HepG2 (cell line): ENCODE measurements around the gene ANTKMT. TPM values are rescaled to one million over a fixed set of nuclear protein-coding genes. Genes with fewer than 3 reads are reported as not detected.

ENCODE experiments used
- BORCS8-MEF2B ChIP-seq: sonication (generic); formaldehyde crosslinking; IDR thresholded peaks from 2 replicates; pipeline ENCODE4 v1.8.0; 2022; ENCODE audit warnings: mild to moderate bottlenecking, missing genetic modification reagents
- DPF2 ChIP-seq: sonication (generic); formaldehyde crosslinking; IDR thresholded peaks from 2 replicates; pipeline ENCODE4 v1.4.0; 2020; ENCODE audit warnings: mild to moderate bottlenecking, low read depth, missing genetic modification reagents, borderline replicate concordance
- ETV5 ChIP-seq: IDR thresholded peaks from 2 replicates; pipeline ENCODE4 v1.6.1; 2018; ENCODE audit warnings: missing biosample characterization, missing genetic modification reagents, inconsistent platforms, borderline replicate concordance
- FOXP1 ChIP-seq, 2 experiments: fragments of 450-650 bp in 1 of 2; IDR thresholded peaks; 2 replicates each; pipeline ENCODE4 v1.6.1; 2017 to 2018; ENCODE audit warnings: antibody characterized with exemption in 1 of 2
- MED1 ChIP-seq: sonication (generic); formaldehyde crosslinking; IDR thresholded peaks from 2 replicates; pipeline ENCODE4 v1.4.0; 2020; ENCODE audit warnings: missing genetic modification reagents
- TBP ChIP-seq: sonication (generic); formaldehyde crosslinking; IDR thresholded peaks from 2 replicates; pipeline ENCODE4 v1.5.0; 2020; ENCODE audit warnings: missing genetic modification reagents
- ZBTB38 ChIP-seq: sonication (generic); formaldehyde crosslinking; IDR thresholded peaks from 2 replicates; pipeline ENCODE4 v1.5.1; 2020; ENCODE audit warnings: mild to moderate bottlenecking, missing genetic modification reagents
- ZNF30 ChIP-seq: sonication (generic); formaldehyde crosslinking; IDR thresholded peaks from 2 replicates; pipeline ENCODE4 v1.5.0; 2020; ENCODE audit warnings: mild to moderate bottlenecking, missing genetic modification reagents
- ZNF331 ChIP-seq: sonication (generic); formaldehyde crosslinking; IDR thresholded peaks from 2 replicates; pipeline ENCODE4 v1.4.0; 2020; ENCODE audit warnings: missing genetic modification reagents
- ZNF562 ChIP-seq: sonication (generic); formaldehyde crosslinking; IDR thresholded peaks from 2 replicates; pipeline ENCODE4 v1.8.0; 2022; ENCODE audit warnings: missing genetic modification reagents, borderline replicate concordance
- ZNF569 ChIP-seq: sonication (generic); formaldehyde crosslinking; IDR thresholded peaks from 2 replicates; pipeline ENCODE4 v1.5.0; 2020; ENCODE audit warnings: mild to moderate bottlenecking, missing genetic modification reagents, moderate library complexity, borderline replicate concordance
- ZNF646 ChIP-seq: sonication (generic); formaldehyde crosslinking; IDR thresholded peaks from 2 replicates; pipeline ENCODE4 v1.9.0; 2021; ENCODE audit warnings: mild to moderate bottlenecking, missing genetic modification reagents
- ZNF709 ChIP-seq: sonication (generic); formaldehyde crosslinking; IDR thresholded peaks from 2 replicates; pipeline ENCODE4 v1.5.0; 2020; ENCODE audit warnings: mild to moderate bottlenecking, missing genetic modification reagents
- ZNF879 ChIP-seq: sonication (generic); formaldehyde crosslinking; IDR thresholded peaks from 2 replicates; pipeline ENCODE4 v1.8.1; 2023; ENCODE audit warnings: missing genetic modification reagents
- polyA plus RNA-seq, 8 experiments: library from polyadenylated mRNA; depleted of rRNA in 3 of 8; stranded (reverse) in 7 of 8; unstranded in 1 of 8; fragments of >200 nt; fragmentation: Illumina TruSeq in 4 of 8; extraction: Trizol in 4 of 8; gene quantifications; 2 replicates each; pipeline versions ENCODE4 v1.2.1 to v1.2.3, GENCODE V29; 2011 to 2016; ENCODE audit warnings: low read depth in 4 of 8, missing spikeins in 1 of 8, mixed read lengths in 1 of 8; ENCODE audit not compliant: insufficient read depth in 1 of 8
- total RNA-seq, 5 experiments: library from RNA; depleted of rRNA; stranded (reverse); fragments of >200 nt; fragmentation: Illumina TruSeq; extraction: Trizol; gene quantifications; 2 replicates each; pipeline ENCODE4 v1.2.3, GENCODE V29; 2016; ENCODE audit warnings: low read depth in 1 of 5
- TF ChIP-seq, protein P1 (sequence below): sonication (generic); formaldehyde crosslinking; IDR thresholded peaks from 2 replicates; pipeline ENCODE4 v1.4.0; 2020; ENCODE audit warnings: missing genetic modification reagents, mild to moderate bottlenecking, borderline replicate concordance
- TF ChIP-seq, protein P2 (sequence below): sonication (generic); formaldehyde crosslinking; IDR thresholded peaks from 2 replicates; pipeline ENCODE4 v1.9.0; 2021; ENCODE audit warnings: missing genetic modification reagents, mild to moderate bottlenecking, borderline replicate concordance
- TF ChIP-seq, protein P3 (sequence below): IDR thresholded peaks from 2 replicates; pipeline ENCODE4 v1.6.1; 2016; ENCODE audit warnings: mild to moderate bottlenecking
- TF ChIP-seq, protein P4 (sequence below): sonication (generic); formaldehyde crosslinking; IDR thresholded peaks from 2 replicates; pipeline ENCODE4 v1.8.0; 2022; ENCODE audit warnings: mild to moderate bottlenecking, missing genetic modification reagents, moderate library complexity

ANTKMT gene
- total and polyA plus RNA-seq, 2 of the 13 experiments (the other 11 are each of a cell fraction or from before 2014, with no cell fraction given), result 7.5 to 47.8 TPM

DNA sequence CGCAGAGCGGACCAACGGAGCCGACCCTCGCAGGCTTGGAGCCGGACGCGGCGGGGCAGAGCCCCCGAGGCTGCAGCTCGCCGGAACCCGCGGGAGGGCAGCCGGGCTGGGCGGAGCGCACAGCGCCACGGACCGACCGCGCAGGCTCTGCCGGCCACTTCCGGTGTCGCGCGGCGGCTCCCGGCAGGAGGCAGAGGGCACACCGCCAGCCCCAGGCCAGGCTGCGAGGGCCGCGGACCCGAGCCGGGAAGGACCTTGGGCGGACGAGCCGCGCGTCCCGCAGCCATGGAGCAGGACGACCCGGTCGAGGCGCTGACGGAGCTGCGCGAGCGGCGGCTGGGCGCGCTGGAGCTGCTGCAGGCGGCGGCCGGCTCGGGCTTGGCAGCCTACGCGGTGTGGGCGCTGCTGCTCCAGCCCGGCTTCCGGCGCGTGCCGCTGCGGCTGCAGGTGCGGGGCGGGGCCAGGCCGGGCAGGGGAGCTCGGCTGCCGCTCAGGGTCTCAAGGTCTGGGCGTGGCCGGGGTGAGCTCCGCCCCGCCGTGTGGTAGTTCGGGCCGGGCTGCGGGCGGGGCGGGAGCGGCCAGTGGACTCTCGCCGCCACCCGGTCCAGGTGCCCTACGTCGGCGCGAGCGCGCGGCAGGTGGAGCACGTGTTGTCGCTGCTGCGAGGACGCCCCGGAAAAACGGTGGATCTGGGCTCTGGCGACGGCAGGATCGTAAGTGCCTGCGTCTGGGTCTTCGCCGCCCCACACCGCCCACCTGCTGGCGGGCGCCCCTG is at the start of gene ANTKMT (continued):
- TF ChIP-seq, protein P1, sequence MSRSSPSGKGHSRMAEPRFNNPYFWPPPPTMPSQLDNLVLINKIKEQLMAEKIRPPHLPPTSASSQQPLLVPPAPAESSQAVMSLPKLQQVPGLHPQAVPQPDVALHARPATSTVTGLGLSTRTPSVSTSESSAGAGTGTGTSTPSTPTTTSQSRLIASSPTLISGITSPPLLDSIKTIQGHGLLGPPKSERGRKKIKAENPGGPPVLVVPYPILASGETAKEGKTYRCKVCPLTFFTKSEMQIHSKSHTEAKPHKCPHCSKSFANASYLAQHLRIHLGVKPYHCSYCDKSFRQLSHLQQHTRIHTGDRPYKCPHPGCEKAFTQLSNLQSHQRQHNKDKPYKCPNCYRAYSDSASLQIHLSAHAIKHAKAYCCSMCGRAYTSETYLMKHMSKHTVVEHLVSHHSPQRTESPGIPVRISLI (CRISPR knock-in tag), result no peak
- no peak for TF ChIP-seq ZNF562
- no peak for TF ChIP-seq ZNF569 (CRISPR knock-in tag)
- 0 out of 2 replicates have a peak, but pooled peaks have one; percentile 78 for TF ChIP-seq ZNF30 (CRISPR knock-in tag)
- TF ChIP-seq TBP (CRISPR knock-in tag), result no peak
- no peak for TF ChIP-seq ZNF646 (CRISPR knock-in tag)
- peak; percentile 67; the same call in 1 of the 2 replicates for TF ChIP-seq ZNF331 (CRISPR knock-in tag)
- TF ChIP-seq, protein P2, sequence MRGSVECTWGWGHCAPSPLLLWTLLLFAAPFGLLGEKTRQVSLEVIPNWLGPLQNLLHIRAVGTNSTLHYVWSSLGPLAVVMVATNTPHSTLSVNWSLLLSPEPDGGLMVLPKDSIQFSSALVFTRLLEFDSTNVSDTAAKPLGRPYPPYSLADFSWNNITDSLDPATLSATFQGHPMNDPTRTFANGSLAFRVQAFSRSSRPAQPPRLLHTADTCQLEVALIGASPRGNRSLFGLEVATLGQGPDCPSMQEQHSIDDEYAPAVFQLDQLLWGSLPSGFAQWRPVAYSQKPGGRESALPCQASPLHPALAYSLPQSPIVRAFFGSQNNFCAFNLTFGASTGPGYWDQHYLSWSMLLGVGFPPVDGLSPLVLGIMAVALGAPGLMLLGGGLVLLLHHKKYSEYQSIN (CRISPR knock-in tag), result no peak
- TF ChIP-seq ZNF709 (CRISPR knock-in tag), result peak; percentile 91
- peak; percentile 51; the same call in 1 of the 2 replicates for TF ChIP-seq BORCS8-MEF2B (CRISPR knock-in tag)
- peak; percentile 93 for TF ChIP-seq ZBTB38
- TF ChIP-seq ZNF879 (CRISPR knock-in tag), result no peak
- peak; percentile 70 for TF ChIP-seq MED1
- TF ChIP-seq, protein P3, sequence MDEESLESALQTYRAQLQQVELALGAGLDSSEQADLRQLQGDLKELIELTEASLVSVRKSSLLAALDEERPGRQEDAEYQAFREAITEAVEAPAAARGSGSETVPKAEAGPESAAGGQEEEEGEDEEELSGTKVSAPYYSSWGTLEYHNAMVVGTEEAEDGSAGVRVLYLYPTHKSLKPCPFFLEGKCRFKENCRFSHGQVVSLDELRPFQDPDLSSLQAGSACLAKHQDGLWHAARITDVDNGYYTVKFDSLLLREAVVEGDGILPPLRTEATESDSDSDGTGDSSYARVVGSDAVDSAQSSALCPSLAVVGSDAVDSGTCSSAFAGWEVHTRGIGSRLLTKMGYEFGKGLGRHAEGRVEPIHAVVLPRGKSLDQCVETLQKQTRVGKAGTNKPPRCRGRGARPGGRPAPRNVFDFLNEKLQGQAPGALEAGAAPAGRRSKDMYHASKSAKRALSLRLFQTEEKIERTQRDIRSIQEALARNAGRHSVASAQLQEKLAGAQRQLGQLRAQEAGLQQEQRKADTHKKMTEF (CRISPR knock-in tag), result no peak
- no peak for TF ChIP-seq DPF2 (CRISPR knock-in tag)
- no peak for TF ChIP-seq FOXP1 (IDR thresholded peaks at IDR 0.05)
- TF ChIP-seq FOXP1 (CRISPR knock-in tag; IDR thresholded peaks at IDR 0.05), result no peak
- TF ChIP-seq, protein P4, sequence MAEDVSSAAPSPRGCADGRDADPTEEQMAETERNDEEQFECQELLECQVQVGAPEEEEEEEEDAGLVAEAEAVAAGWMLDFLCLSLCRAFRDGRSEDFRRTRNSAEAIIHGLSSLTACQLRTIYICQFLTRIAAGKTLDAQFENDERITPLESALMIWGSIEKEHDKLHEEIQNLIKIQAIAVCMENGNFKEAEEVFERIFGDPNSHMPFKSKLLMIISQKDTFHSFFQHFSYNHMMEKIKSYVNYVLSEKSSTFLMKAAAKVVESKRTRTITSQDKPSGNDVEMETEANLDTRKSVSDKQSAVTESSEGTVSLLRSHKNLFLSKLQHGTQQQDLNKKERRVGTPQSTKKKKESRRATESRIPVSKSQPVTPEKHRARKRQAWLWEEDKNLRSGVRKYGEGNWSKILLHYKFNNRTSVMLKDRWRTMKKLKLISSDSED (CRISPR knock-in tag), result no peak
- TF ChIP-seq ETV5 (CRISPR knock-in tag), result peak; percentile 61; the same call in 1 of the 2 replicates
